Natural killer cell (primary cell): ENCODE measurements around the gene TIMM10B. TPM values are rescaled to one million over a fixed set of nuclear protein-coding genes. Genes with fewer than 3 reads are reported as not detected.

ENCODE experiments used
- ATAC-seq, 3 donors: fragments of 150-1000 bp in 2 of 3; fragments of 200-7000 bp in 1 of 3; cut with Tn5 transposase; 1 replicate in 1 of 3; 2 replicates in 2 of 3; pipeline ENCODE4 v1.10.0; 2021; ENCODE audit warnings: mild to moderate bottlenecking in 2 of 3, moderate library complexity in 2 of 3
- DNase-seq, 2 donors: peaks; one replicate each; pipeline versions ENCODE4 v3.0.0 to v3.0.0-alpha.2; 2013 to 2021; ENCODE audit warnings: mixed read lengths in 1 of 2
- H3K27ac ChIP-seq: one replicate; pipeline ENCODE4 v1.5.1; 2013; ENCODE audit warnings: mild to moderate bottlenecking, low read length
- H3K27me3 ChIP-seq: one replicate; pipeline ENCODE4 v1.6.1; 2013; ENCODE audit warnings: low read length; ENCODE audit not compliant: control insufficient read depth, insufficient read depth
- H3K36me3 ChIP-seq: one replicate; pipeline ENCODE4 v1.6.1; 2013; ENCODE audit warnings: low read length; ENCODE audit not compliant: control insufficient read depth, insufficient read depth
- H3K4me1 ChIP-seq: one replicate; pipeline ENCODE4 v1.6.1; 2013; ENCODE audit warnings: low read length; ENCODE audit not compliant: control insufficient read depth, insufficient read depth
- H3K4me3 ChIP-seq: one replicate; pipeline ENCODE4 v1.5.1; 2013; ENCODE audit warnings: low read length
- H3K9me3 ChIP-seq: one replicate; pipeline ENCODE4 v1.6.1; 2013; ENCODE audit warnings: low read length; ENCODE audit not compliant: control insufficient read depth, insufficient read depth
- H3K27ac Mint-ChIP-seq, 2 donors: one replicate each; pipeline ENCODE4 v1.8.0; 2022; ENCODE audit warnings: mild to moderate bottlenecking in 2 of 2, mixed read lengths in 2 of 2, moderate library complexity in 1 of 2
- H3K27me3 Mint-ChIP-seq, 2 donors: one replicate each; pipeline ENCODE4 v1.8.0; 2022; ENCODE audit warnings: low read depth in 2 of 2, mixed read lengths in 2 of 2
- H3K36me3 Mint-ChIP-seq: one replicate; pipeline ENCODE4 v1.8.0; 2022; ENCODE audit warnings: mixed read lengths
- H3K4me1 Mint-ChIP-seq, 2 donors: one replicate each; pipeline ENCODE4 v1.8.0; 2022; ENCODE audit warnings: mixed read lengths in 2 of 2
- H3K4me3 Mint-ChIP-seq: one replicate; pipeline ENCODE4 v1.8.0; 2022; ENCODE audit warnings: mild to moderate bottlenecking, moderate library complexity, mixed read lengths
- H3K9me3 Mint-ChIP-seq, 2 donors: one replicate each; pipeline ENCODE4 v1.8.0; 2022; ENCODE audit warnings: mixed read lengths in 2 of 2
- WGBS: methylation state at CpG from one replicate; pipeline ENCODE4 v1.1.7; 2013; ENCODE audit warnings: missing lambda C conversion rate; ENCODE audit not compliant: insufficient coverage; 5-methylcytosine and 5-hydroxymethylcytosine counted together
- intact Hi-C: fragments of 100-400 bp; cut with micrococcal nuclease; formaldehyde crosslinking; loops from one replicate; pipeline ENCODE4 v1.14.2; 2022
- total RNA-seq, 4 donors: library from RNA; stranded (reverse); fragments of 120-200 nt in 1 of 4; gene quantifications; one replicate each; pipeline versions ENCODE4 v1.2.3 to v1.2.4, GENCODE V29; 2013 to 2022
- TF ChIP-seq, protein P1 (sequence below): fragments of 200-600 bp; IDR thresholded peaks from one replicate; pipeline ENCODE4 v1.8.0; 2022; ENCODE audit warnings: antibody characterized with exemption

The TIMM10B gene
- total RNA-seq, 3 donors from 2014 or later (not counting 1 experiment from before 2014, with no cell fraction given) = 69.6 to 92.8 (median 71.4) TPM

DNA sequence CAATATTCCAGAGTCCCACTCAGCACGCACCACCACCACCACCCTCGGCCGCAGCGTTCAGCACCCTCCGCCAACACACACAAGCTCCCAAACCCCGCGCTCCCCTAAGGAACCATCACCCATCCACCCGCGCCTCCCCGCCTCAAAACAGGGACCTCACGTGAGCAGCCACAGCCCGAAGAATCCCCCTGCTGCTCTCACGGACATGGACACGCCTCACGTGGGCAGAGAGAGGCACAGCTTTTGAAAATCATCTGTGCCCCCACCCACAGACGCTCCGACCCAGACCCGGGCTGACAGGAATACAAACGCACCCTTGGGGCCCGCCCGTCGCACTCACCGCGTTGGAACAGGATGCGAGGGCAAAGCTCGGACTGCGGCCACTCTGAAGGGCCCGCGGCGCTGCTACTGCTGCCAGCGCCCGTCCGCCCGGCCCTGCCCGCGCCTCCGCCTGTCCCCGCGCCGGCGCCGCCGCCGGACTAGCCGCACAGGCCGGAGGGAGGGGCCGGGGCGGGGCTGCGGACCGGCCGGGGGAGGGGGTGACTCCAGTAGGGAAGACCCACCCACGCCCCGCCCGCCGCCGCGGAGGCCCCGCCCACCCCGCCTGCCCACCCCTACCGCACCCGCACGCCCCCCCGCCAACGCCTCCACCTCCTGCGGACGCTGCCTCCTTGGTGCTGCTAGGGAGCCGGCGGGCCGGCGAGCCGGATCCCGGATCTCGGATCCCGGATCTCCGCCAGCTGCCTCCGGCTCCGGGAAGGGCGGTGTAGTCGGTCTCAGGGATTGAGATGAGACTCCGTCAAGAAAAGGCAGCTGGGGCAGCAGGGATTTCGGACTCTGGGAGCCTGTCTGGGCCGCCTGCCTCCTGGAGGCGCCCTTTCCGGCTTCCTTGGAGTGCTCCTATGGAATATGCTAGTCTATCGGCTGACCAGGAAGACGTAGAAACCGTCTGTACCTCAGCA lies 7.6 kb upstream of the TIMM10B start, which contains the start of gene TRIM3:
TSS of gene TRIM3 (minus strand) at position 491 of the 962 bp plus-strand sequence. CDS start 8,246 bp downstream, outside the sequence.
- H3K36me3 Mint-ChIP-seq = no peaks in the 10 kb centered on the region

DNA sequence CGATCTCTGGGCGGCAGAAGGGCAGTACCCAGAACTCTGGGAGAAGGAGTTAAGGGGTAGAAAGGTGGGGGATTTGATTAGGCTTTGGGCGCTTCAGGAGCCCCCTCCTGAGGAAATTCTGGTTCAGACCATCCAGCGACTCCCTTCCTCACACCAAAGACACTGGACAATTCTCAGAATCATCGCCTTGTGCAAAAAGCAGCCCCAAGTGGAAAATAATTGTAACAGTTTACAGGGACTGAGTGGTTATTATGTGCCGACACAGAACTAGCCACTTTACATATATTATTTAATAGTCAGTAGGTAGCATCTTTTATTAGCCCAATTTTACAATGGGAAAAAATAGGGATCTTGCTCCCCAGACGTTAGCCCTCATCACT lies 6.9 kb upstream of the TIMM10B start:
- WGBS = 57% methylated on average over 5 of the region's 7 CpGs
- Mint-ChIP-seq H3K36me3 (no peaks in the 10 kb centered on the region), H3K9me3 (no peaks in the 10 kb centered on the region), H3K4me3 (peak overlapping the region; percentile 90), H3K27ac (peak overlapping the region; percentile 80 to 89), H3K4me1 (peaks cover 13 to 25% of the 10 kb centered on the region in 2 donors), H3K27me3 (no peaks in the 10 kb centered on the region)
- H3K4me1 ChIP-seq = peaks cover 18% of the 10 kb centered on the region
- intact Hi-C loops = no loop called here
- ATAC-seq (peak in 1 of 3 donors; percentile 2), DNase-seq (no peak)
- peaks cover 12% of the 10 kb centered on the region for H3K36me3 ChIP-seq
- H3K9me3 ChIP-seq = no peaks in the 10 kb centered on the region
- H3K4me3 ChIP-seq = peak overlapping the region; percentile 29
- TF ChIP-seq, protein P1, sequence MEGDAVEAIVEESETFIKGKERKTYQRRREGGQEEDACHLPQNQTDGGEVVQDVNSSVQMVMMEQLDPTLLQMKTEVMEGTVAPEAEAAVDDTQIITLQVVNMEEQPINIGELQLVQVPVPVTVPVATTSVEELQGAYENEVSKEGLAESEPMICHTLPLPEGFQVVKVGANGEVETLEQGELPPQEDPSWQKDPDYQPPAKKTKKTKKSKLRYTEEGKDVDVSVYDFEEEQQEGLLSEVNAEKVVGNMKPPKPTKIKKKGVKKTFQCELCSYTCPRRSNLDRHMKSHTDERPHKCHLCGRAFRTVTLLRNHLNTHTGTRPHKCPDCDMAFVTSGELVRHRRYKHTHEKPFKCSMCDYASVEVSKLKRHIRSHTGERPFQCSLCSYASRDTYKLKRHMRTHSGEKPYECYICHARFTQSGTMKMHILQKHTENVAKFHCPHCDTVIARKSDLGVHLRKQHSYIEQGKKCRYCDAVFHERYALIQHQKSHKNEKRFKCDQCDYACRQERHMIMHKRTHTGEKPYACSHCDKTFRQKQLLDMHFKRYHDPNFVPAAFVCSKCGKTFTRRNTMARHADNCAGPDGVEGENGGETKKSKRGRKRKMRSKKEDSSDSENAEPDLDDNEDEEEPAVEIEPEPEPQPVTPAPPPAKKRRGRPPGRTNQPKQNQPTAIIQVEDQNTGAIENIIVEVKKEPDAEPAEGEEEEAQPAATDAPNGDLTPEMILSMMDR = no peak
- H3K27ac ChIP-seq = peak overlapping the region; percentile 72
- H3K27me3 ChIP-seq = no peaks in the 10 kb centered on the region

More for the DNA sequence above, 7.6 kb upstream of the TIMM10B start, which contains the start of gene TRIM3:
- intact Hi-C loops = no loop called here
- no peaks in the 10 kb centered on the region for H3K27me3 ChIP-seq
- Mint-ChIP-seq H3K27ac (peak within 1 kb of the TSS; percentile 80 to 89), H3K27me3 (no peaks in the 10 kb centered on the region), H3K4me3 (peak within 1 kb of the TSS; percentile 90), H3K4me1 (peaks cover 13 to 21% of the 10 kb centered on the region in 2 donors), H3K9me3 (no peaks in the 10 kb centered on the region)
- peaks cover 18% of the 10 kb centered on the region for H3K4me1 ChIP-seq
- peak within 1 kb of the TSS; percentile 81 for H3K4me3 ChIP-seq
- peak within 1 kb of the TSS; percentile 72 for H3K27ac ChIP-seq
- H3K36me3 ChIP-seq = peaks cover 11% of the 10 kb centered on the region
- ATAC-seq = peak; percentile 84 to 88 (median 87)
- 2% methylated on average over 77 of the region's 87 CpGs for WGBS
- peak; percentile 61 to 82 for DNase-seq
- no peaks in the 10 kb centered on the region for H3K9me3 ChIP-seq
- TF ChIP-seq, protein P1 = no peak

DNA sequence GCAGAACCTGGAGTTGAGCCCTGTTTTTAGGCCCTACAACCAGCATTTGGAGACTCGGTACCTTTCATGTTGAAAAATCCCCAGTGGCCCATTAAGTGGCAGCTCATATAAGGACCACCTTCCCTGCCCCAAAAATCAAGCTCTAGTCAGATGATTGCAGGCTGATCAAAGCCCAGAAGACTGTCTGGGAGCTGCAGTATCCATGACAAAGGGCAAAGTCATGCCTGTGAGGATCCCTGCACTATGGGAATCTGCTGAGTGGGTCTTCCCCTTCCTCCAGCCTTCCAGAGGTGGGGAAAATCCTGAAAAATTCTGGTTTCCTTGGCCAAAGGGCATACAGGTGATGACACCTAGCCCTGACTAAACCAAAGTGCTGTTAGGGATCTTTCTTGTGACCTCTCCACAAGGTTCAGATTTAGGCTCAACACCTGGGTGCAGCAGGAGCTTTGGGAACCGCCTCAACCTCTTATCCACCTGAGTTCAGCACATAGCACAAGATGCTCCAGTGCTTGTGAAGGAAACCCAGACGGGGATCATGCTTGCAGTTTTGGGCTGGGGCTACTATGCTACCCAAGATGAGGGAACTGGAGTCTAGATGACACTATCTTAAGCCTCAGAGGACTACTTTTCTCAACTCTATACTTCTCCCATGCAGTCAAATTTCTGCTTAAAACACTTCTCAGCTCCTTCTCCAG lies 6.3 kb upstream of the TIMM10B start:
- Mint-ChIP-seq H3K36me3 (no peaks in the 10 kb centered on the region), H3K4me1 (peaks cover 16 to 30% of the 10 kb centered on the region in 2 donors), H3K27ac (peak overlapping the region; percentile 80 to 89), H3K4me3 (peak overlapping the region; percentile 90), H3K27me3 (no peaks in the 10 kb centered on the region), H3K9me3 (no peaks in the 10 kb centered on the region)
- peak in 1 of 2 donors; percentile 37 for DNase-seq
- peak overlapping the region; percentile 72 for H3K27ac ChIP-seq
- no peaks in the 10 kb centered on the region for H3K9me3 ChIP-seq
- intact Hi-C loops = no loop called here
- TF ChIP-seq, protein P1 = no peak
- H3K36me3 ChIP-seq = peaks cover 12% of the 10 kb centered on the region
- no peak for ATAC-seq
- H3K27me3 ChIP-seq = no peaks in the 10 kb centered on the region
- WGBS = 83% methylated on average over 3 of the region's 3 CpGs
- H3K4me3 ChIP-seq = no peak overlapping the region
- H3K4me1 ChIP-seq = peaks cover 18% of the 10 kb centered on the region
